ENCODE data around the gene PCP4. TPM values are rescaled to one million over a fixed set of nuclear protein-coding genes. Genes with fewer than 3 reads are reported as not detected.
A peak's percentile ranks its signal among the peaks of the same experiment; 100 is the strongest.
"Not testable (repeated sequence)": the region's sequence is repeated elsewhere in the genome, so short reads cannot be mapped to it uniquely, and the experiment has no call there.

PCP4 gene
- polyA plus RNA-seq, 1 donor = 20.5 TPM

DNA sequence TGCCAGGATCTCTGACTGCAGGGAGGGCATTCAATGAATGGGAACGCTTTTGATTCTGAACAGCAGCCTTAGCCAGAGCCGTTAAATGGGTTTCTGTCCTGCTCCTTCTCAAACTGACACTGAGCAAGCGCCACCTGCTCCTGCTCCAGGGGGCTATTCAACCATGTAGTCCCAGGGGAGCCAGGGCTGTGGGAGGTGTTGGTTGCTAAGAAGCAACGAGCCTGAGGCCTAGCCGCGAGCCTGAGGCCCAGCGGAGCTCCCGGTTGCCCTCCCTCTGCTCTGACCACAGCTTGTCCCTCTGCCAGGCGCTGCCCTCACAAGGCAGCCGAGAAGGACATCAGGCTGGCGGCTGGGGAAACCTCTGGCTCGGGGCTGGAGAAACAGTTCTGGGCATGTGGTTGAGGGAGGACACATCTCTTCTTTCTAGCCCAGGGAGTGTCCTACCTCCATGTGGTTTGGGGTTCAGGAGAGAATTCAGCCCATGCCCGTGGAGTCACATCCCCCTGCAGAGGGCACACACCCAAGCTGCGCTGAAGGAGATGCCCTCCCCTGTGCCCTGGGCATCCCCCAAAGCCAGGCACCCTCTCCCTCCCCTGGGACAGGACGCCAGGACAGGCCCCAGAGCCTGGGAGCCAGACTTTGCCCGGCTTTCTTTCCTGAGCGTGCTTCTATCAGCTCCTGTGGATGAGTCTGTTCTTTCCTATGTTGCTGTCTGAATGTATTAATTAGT is 18.0 kb downstream of the PCP4 start:
- H3K4me3 ChIP-seq (ENCODE audit: low read length) = no peak overlapping the region
- no CpG with 5 or more reads among the region's 17 CpGs for WGBS (ENCODE audit: insufficient coverage, low lambda C conversion rate)
- no peaks in the 10 kb centered on the region for H3K27me3 ChIP-seq (ENCODE audit: control insufficient read depth, insufficient read depth, low read length)
- no peak overlapping the region for H3K27ac ChIP-seq (ENCODE audit: low read length)
- DNase-seq = peak in 1 of 2 donors; percentile 7
- H3K36me3 ChIP-seq (ENCODE audit: control insufficient read depth, insufficient read depth, low read length) = no peaks in the 10 kb centered on the region
- no peaks in the 10 kb centered on the region for H3K9me3 ChIP-seq (ENCODE audit: control insufficient read depth, low read depth, low read length)
- no peaks in the 10 kb centered on the region for H3K4me1 ChIP-seq (ENCODE audit: control insufficient read depth, insufficient read depth, low read length)

DNA sequence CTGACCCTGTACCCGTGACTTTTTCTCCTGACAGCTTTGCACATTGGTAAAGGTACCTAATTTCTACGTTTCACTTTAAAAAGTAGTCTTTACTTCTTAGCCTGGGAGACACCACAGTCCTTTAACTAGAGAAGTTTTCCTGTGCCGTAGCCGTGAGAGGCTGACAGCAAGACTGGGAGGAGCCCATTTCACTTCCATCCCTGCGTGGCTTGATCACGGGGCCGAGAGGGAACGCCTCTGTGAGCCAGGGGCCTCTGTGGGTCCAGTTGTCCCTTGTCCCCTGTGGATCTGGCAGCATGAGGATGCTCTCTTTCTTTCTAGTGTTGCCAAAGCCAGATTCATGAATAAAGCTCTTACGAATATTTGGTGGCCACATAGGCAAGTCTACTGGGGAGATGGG is 21.6 kb downstream of the PCP4 start:
- no peak overlapping the region for H3K4me3 ChIP-seq (ENCODE audit: low read length)
- no peak overlapping the region for H3K27ac ChIP-seq (ENCODE audit: low read length)
- H3K9me3 ChIP-seq (ENCODE audit: control insufficient read depth, low read depth, low read length) = no peaks in the 10 kb centered on the region
- no peak for DNase-seq
- H3K27me3 ChIP-seq (ENCODE audit: control insufficient read depth, insufficient read depth, low read length) = no peaks in the 10 kb centered on the region
- no peaks in the 10 kb centered on the region for H3K36me3 ChIP-seq (ENCODE audit: control insufficient read depth, insufficient read depth, low read length)
- no CpG with 5 or more reads among the region's 9 CpGs for WGBS (ENCODE audit: insufficient coverage, low lambda C conversion rate)
- H3K4me1 ChIP-seq (ENCODE audit: control insufficient read depth, insufficient read depth, low read length) = no peaks in the 10 kb centered on the region

DNA sequence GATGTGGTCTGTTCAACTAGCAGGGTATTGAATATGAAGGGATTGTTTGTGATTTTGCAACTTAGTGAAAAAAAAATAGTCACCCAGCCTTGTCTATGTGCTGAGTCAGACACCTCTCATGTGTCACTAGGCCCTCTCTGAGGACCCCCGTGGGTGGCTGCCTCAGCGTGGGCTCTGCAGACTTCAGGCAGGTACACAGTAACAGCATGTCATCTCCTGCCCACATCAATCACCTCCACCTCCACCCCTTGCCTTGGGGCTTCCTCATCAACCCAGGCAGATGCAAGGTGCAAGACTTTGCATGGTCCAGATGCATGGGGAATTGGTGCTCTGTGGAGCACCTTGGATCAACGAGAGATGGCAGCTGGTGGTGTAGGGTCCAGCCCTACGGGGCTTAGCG is 23.9 kb downstream of the PCP4 start:
- no peak overlapping the region for H3K4me3 ChIP-seq (ENCODE audit: low read length)
- 95% methylated on average over 3 of the region's 5 CpGs for WGBS (ENCODE audit: insufficient coverage, low lambda C conversion rate)
- no peaks in the 10 kb centered on the region for H3K9me3 ChIP-seq (ENCODE audit: control insufficient read depth, low read depth, low read length)
- no peaks in the 10 kb centered on the region for H3K4me1 ChIP-seq (ENCODE audit: control insufficient read depth, insufficient read depth, low read length)
- H3K27ac ChIP-seq (ENCODE audit: low read length) = no peak overlapping the region
- H3K27me3 ChIP-seq (ENCODE audit: control insufficient read depth, insufficient read depth, low read length) = no peaks in the 10 kb centered on the region
- no peak for DNase-seq
- H3K36me3 ChIP-seq (ENCODE audit: control insufficient read depth, insufficient read depth, low read length) = no peaks in the 10 kb centered on the region

DNA sequence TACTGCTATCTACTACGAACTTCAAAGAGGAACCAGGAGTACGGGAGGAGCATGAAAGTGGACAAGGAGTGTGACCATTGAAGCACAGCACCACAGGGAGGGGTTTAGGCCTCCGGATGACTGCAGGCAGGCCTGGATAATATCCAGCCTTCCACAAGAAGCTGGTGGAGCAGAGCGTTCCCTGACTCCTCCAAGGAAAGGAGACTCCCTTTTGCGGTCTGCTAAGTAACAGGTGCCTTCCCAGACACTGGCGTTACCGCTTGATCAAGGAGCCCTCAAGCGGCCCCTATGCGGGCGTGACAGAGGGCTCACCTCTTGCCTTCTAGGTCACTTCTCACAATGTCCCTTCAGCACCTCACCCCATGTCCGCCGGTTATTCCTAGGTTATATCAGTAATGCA is 24.6 kb downstream of the PCP4 start:
- H3K9me3 ChIP-seq (ENCODE audit: control insufficient read depth, low read depth, low read length); H3K27ac ChIP-seq (ENCODE audit: low read length); DNase-seq; H3K4me1 ChIP-seq (ENCODE audit: control insufficient read depth, insufficient read depth, low read length); H3K4me3 ChIP-seq (ENCODE audit: low read length); H3K27me3 ChIP-seq (ENCODE audit: control insufficient read depth, insufficient read depth, low read length); H3K36me3 ChIP-seq (ENCODE audit: control insufficient read depth, insufficient read depth, low read length): not testable (repeated sequence)
- no CpG with 5 or more reads among the region's 12 CpGs for WGBS (ENCODE audit: insufficient coverage, low lambda C conversion rate)

DNA sequence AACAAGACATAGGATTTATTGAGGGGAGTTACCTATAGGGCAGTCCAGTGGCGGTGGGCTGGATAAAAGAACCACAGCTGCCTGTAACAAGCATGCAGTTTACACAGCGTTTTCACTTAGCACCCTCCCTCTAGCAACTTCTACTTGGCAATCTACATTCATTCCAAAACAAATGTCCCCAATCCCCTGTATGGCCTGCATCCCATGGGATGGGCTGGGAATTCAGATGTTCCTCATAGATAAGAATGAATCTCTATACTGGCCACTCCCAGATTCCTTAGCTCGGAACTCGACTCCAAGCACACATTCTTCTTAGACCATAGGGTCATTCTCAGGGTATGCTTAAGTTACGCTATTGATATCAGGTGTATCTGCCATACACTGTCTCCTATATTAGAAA is 33.3 kb downstream of the PCP4 start:
- no peak overlapping the region for H3K27ac ChIP-seq (ENCODE audit: low read length)
- no peak overlapping the region for H3K4me3 ChIP-seq (ENCODE audit: low read length)
- no peaks in the 10 kb centered on the region for H3K9me3 ChIP-seq (ENCODE audit: control insufficient read depth, low read depth, low read length)
- WGBS (ENCODE audit: insufficient coverage, low lambda C conversion rate) = 100% methylated on average over 1 of the region's 5 CpGs
- H3K27me3 ChIP-seq (ENCODE audit: control insufficient read depth, insufficient read depth, low read length) = no peaks in the 10 kb centered on the region
- H3K4me1 ChIP-seq (ENCODE audit: control insufficient read depth, insufficient read depth, low read length) = no peaks in the 10 kb centered on the region
- H3K36me3 ChIP-seq (ENCODE audit: control insufficient read depth, insufficient read depth, low read length) = no peaks in the 10 kb centered on the region
- DNase-seq = no peak

DNA sequence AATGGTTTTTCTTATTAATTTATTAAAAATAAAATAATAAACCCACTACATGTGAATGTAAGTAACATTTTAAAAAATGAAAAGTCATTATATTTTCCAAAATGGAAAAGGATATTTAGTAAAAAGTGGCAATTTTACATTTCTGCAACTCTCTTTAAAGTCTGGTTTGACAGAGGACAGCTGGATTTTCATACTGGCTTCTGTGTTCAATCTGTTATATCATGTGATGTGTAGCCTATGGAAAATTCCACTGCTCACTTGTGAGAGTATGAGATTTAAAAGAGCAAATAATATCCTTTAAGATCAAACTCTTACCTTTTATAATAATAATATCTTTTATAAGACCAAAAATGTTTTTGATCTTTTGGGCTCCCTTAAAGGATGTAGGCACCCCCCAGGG is 33.7 kb downstream of the PCP4 start:
- no peak for DNase-seq
- Histone ChIP-seq H3K27ac (ENCODE audit: low read length) (no peak overlapping the region), H3K9me3 (ENCODE audit: control insufficient read depth, low read depth, low read length) (no peaks in the 10 kb centered on the region), H3K4me1 (ENCODE audit: control insufficient read depth, insufficient read depth, low read length) (no peaks in the 10 kb centered on the region), H3K27me3 (ENCODE audit: control insufficient read depth, insufficient read depth, low read length) (no peaks in the 10 kb centered on the region), H3K4me3 (ENCODE audit: low read length) (no peak overlapping the region), H3K36me3 (ENCODE audit: control insufficient read depth, insufficient read depth, low read length) (no peaks in the 10 kb centered on the region)

DNA sequence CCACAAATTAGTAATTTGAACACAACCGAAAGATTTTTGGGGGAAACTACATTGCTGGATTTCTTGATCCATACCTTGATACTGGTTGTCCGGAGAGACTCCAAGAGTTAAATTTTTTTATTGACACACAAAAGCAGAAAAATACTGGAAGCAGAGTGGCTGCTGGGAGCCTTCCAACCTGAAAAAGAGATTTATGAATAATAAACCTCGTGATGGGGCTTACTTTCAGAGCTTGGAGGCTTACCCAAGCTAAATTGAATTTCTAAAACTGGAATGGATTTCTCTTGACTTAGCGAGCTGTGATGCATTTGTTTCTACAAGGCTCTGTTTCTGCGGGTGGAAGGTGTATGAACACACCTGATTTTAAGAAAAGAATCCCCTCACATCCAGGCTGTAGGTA is 35.7 kb downstream of the PCP4 start:
- no peaks in the 10 kb centered on the region for H3K9me3 ChIP-seq (ENCODE audit: control insufficient read depth, low read depth, low read length)
- no peak overlapping the region for H3K4me3 ChIP-seq (ENCODE audit: low read length)
- WGBS (ENCODE audit: insufficient coverage, low lambda C conversion rate) = 100% methylated on average over 2 of the region's 5 CpGs
- no peaks in the 10 kb centered on the region for H3K27me3 ChIP-seq (ENCODE audit: control insufficient read depth, insufficient read depth, low read length)
- H3K4me1 ChIP-seq (ENCODE audit: control insufficient read depth, insufficient read depth, low read length) = no peaks in the 10 kb centered on the region
- no peak overlapping the region for H3K27ac ChIP-seq (ENCODE audit: low read length)
- no peaks in the 10 kb centered on the region for H3K36me3 ChIP-seq (ENCODE audit: control insufficient read depth, insufficient read depth, low read length)
- no peak for DNase-seq

DNA sequence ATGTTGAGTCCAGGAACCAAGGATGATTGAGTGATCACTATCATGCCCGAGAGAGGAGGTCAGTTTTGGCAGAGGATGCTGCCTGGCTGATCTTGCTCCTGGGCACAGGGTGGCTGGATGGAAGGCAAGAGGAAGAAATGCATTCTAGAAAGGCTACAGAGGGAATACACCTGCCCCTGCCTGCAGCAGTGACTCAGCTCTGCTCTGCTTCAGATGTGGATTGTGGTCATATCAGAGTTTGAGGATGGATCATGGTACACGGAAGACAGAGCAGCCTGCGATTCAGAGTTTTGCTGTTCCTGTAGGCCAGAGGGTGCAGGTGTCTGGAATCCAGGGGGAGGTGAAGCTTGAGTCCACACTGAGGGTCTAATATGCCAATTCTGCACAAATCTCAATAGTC is 37.2 kb downstream of the PCP4 start:
- Histone ChIP-seq H3K9me3 (ENCODE audit: control insufficient read depth, low read depth, low read length) (no peaks in the 10 kb centered on the region), H3K36me3 (ENCODE audit: control insufficient read depth, insufficient read depth, low read length) (no peaks in the 10 kb centered on the region), H3K4me1 (ENCODE audit: control insufficient read depth, insufficient read depth, low read length) (no peaks in the 10 kb centered on the region), H3K27me3 (ENCODE audit: control insufficient read depth, insufficient read depth, low read length) (no peaks in the 10 kb centered on the region), H3K4me3 (ENCODE audit: low read length) (no peak overlapping the region), H3K27ac (ENCODE audit: low read length) (no peak overlapping the region)
- DNase-seq = no peak
- WGBS (ENCODE audit: insufficient coverage, low lambda C conversion rate) = 100% methylated on average over 1 of the region's 3 CpGs

DNA sequence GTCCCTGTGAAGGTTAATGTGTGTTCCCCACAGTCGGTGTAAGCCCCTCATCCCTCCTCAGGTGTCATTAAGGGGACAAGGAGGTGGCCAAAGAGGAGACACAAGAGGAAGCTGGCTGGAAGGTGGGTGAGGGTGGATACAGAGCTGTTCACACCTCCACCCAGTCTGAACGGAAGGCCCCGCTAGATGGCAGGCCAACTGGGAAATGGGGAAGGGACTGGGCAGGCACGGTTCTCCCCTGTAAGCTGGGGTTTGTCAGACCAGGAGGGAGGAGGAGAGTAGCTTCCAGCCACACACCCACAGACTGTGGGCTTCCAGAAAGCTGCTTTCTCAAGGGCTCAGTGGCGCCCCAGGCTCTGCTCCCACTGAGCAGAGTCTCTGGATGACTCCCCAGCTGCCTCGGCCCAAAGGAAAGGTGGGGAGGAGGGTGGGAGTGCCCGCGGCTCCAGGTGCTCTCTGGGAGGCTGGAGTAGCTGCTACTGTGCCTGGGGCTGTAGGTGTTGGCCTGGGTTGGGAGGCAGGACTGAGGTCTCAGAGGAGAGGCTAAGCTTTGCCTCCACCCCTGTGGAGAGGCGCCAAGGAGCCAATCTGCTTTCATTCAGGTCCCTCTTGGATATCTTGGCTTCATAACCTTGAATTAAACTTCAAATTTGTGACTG is 41.2 kb downstream of the PCP4 start:
- DNase-seq = no peak

DNA sequence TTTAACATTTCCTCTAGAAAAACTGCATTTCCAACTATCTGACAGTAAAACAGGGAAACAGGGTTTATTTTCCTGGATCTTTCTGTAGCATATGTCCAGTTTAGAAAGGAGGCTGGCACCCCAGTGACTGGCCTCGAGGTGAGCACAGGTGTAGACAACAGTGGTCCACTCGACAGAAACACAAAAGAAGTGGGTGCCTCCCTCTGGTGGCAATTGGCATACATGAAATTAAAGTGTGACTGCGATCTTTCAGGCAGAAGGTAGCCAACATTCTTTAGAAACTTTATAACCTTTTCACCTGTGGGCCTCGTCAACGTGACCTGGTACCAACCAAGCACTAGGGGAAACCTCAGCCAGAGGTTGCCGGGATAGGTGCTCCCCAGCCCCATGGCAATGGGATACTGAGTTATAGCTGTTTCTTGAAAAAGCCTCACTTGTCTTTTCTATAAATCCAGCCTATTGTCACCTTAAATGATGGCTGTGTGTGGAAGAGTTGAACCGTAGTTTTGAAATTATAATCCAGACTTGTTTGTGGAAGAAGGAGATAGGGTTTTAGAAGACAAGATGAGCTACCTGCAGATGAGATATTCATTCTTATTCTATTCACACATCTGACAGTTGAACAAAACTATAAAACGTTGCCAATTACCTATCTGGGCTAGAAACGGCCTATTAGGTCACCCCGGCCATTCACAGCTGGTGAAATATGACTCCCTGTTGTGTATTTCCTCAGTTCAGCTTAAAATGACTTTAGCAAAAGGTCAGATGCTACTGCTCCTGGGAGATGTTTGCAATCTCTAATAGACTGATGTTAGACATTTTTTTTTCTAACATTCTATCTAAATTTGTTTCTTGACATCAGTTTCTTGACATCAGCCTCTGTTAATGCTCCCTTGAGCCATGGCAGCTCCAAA is 44.3 kb downstream of the PCP4 start:
- no peaks in the 10 kb centered on the region for H3K36me3 ChIP-seq (ENCODE audit: control insufficient read depth, insufficient read depth, low read length)
- H3K27me3 ChIP-seq (ENCODE audit: control insufficient read depth, insufficient read depth, low read length) = no peaks in the 10 kb centered on the region
- WGBS (ENCODE audit: insufficient coverage, low lambda C conversion rate) = 53% methylated on average over 4 of the region's 10 CpGs
- DNase-seq = no peak
- no peaks in the 10 kb centered on the region for H3K9me3 ChIP-seq (ENCODE audit: control insufficient read depth, low read depth, low read length)
- no peaks in the 10 kb centered on the region for H3K4me1 ChIP-seq (ENCODE audit: control insufficient read depth, insufficient read depth, low read length)
- no peak overlapping the region for H3K27ac ChIP-seq (ENCODE audit: low read length)
- no peak overlapping the region for H3K4me3 ChIP-seq (ENCODE audit: low read length)

More for the DNA sequence above, 41.2 kb downstream of the PCP4 start:
- 80% methylated on average over 1 of the region's 9 CpGs for WGBS (ENCODE audit: insufficient coverage, low lambda C conversion rate)
- Histone ChIP-seq H3K36me3 (ENCODE audit: control insufficient read depth, insufficient read depth, low read length) (no peaks in the 10 kb centered on the region), H3K4me3 (ENCODE audit: low read length) (no peak overlapping the region), H3K27ac (ENCODE audit: low read length) (no peak overlapping the region), H3K9me3 (ENCODE audit: control insufficient read depth, low read depth, low read length) (no peaks in the 10 kb centered on the region), H3K4me1 (ENCODE audit: control insufficient read depth, insufficient read depth, low read length) (no peaks in the 10 kb centered on the region), H3K27me3 (ENCODE audit: control insufficient read depth, insufficient read depth, low read length) (no peaks in the 10 kb centered on the region)
